GF-D8 (cell line): ENCODE data around the gene SLC9A5.

Experiments
- DNase-seq: peaks from one replicate; lab custom pipeline; 2025; lab: John Stamatoyannopoulos, UW

SLC9A5 gene

DNA sequence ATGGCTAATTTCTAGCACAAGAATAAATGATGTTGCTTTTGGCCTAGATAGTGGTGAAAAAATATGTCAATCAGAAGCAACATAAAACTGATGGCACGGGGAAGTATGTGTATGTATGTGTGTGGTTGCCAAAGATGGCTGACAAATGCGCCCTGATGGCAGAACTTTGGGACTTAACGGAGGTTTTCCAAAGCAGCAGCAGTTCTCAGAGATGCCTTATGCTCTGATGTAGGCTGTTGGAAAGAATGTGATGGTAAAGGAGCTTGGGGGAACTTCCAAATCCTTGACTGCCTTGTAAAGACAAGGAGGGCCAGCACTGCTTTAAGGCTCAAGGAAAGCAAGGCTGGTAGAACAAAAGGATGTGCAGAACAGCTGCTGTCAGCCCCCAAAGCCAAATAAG, 61.8 kb downstream of the SLC9A5 start:
- DNase-seq = no peak

DNA sequence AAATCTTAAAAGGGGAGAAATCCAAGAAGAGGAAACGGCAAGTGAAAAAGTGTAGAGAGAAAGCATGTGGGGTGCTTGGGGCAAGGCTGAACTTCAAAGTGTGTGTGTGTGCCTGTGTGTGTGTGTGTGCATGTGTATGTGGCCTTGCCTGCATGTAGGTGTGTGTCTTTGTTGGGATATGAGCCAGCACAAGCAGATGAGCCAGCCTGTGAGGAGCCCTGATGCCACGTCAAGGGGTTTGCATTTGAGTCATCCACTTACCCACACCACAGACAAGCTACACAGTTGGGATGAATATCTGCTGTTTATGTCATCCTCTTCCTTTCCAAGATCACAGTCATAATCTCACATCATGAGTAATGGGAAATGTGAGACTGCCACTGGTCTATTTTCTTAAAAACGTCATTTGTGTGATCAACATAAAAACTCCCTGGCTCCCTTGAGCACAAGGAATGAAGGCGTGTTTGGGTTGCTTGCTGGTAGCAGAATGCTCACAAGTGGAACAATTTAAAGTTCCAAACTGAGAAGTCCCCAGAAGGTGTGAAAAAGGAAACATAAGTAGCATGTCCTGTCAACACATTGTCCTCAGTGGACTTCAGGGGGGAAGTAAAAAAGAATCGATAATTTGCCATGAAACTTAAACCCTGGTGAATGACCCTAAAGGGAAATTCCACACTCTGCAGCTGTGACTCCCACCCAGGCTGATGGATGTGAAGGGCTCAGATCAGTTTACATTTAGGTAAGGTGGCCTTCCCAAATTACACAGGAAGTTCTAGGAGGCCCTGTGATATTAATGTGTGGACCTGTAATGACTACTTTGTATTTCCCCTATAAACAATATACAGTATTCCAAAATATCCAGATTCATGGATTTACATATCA, 63.1 kb downstream of the SLC9A5 start:
- no peak for DNase-seq

DNA sequence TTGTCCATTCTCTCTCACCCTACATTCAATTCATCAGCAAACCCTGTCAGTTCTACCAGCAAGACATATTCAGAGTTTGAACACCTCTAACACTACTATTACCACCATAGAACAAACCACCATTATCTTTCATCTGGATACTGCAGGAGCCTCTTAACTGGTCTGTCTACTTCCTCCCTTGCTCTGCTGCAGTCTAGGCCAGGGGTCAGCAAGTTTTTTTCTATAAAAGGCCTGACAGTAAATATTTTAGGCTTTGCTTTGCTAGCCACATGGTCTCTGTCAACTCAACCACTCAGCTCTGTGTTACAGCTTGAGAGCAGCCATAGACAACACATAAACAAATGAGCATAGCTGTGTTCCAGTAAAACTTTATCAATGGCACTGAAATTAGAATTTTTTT, 63.9 kb downstream of the SLC9A5 start:
- no peak for DNase-seq

DNA sequence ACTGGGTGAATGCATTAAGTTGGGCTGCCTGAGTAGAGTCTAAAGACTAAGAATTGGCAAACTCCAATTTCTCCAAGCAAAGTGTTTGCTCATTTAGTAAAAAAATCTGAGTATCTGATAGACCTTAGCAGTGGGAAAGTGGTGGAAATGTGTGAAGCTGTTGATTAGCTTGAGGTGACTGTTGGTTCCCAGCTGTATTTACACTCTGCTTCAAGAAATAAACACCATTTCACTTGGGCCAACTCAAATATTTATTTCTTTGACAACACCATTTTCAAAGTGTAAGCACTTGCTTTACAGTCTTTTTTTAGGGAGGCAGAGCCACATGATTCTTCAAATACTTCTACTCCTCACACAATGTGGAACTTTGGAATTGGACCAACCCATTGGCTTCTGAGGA, 69.1 kb downstream of the SLC9A5 start:
- no peak for DNase-seq
